K562 (cell line): ENCODE measurements around the gene A1CF. TPM values are rescaled to one million over a fixed set of nuclear protein-coding genes. Genes with fewer than 3 reads are reported as not detected.

Experiments used
- ATAC-seq: fragments of 200-7000 bp; cut with Tn5 transposase; 3 replicates; pipeline ENCODE4 v1.9.1; 2020; ENCODE audit warnings: moderate library complexity
- BruUV-seq: library from RNA; stranded (reverse); fragments of 400-500 nt; replicated peaks from 2 replicates; lab custom pipeline; 2021; lab: Mats Ljungman, UMichigan
- CTCF ChIA-PET: fragments of 300-600 bp; formaldehyde crosslinking; extraction: SDS; loops from one replicate; lab custom pipeline; 2021; ENCODE audit warnings: low intra/inter-chr PET ratio; lab: Yijun Ruan, JAX
- POLR2A ChIA-PET: fragments of 300-600, 350-650 bp; sonication (Branson Sonifier 250); formaldehyde crosslinking; extraction: SDS; loops from one replicate; lab custom pipeline; 2021; ENCODE audit warnings: antibody characterized with exemption, inconsistent platforms; lab: Yijun Ruan, JAX
- DNase-seq, 4 experiments: peaks; one replicate each; pipeline versions ENCODE4 v3.0.0 to v3.0.0-alpha.2; 2011 to 2018; ENCODE audit warnings: low spot score in 3 of 4, mixed read lengths in 3 of 4; ENCODE audit errors: extremely low read depth in 1 of 4
- FAIRE-seq: peaks from 2 replicates; lab custom pipeline; 2011; peaks lifted over from hg19 to GRCh38; lab: Jason Lieb, UNC
- H2AFZ ChIP-seq: 2 replicates; pipeline ENCODE4 v1.6.0; 2011; ENCODE audit warnings: low read depth, low read length, control low read depth, inconsistent platforms
- H3K27ac ChIP-seq: fragments of 200-600 bp; 3 replicates; pipeline ENCODE4 v1.8.0; 2011; ENCODE audit warnings: low read depth, mild to moderate bottlenecking, control low read depth, inconsistent platforms, low read length, moderate library complexity, mixed read lengths; ENCODE audit errors: extremely low read depth
- H3K27me3 ChIP-seq, 2 experiments: fragments of 300-600 bp in 1 of 2; 2 replicates in 1 of 2; 3 replicates in 1 of 2; pipeline versions ENCODE4 v1.6.0 to v1.8.0; 2011; ENCODE audit warnings: inconsistent platforms in 2 of 2, low read length in 2 of 2, mild to moderate bottlenecking in 1 of 2, mixed read lengths in 1 of 2, moderate library complexity in 1 of 2; ENCODE audit not compliant: control insufficient read depth in 2 of 2, insufficient read depth in 2 of 2
- H3K36me3 ChIP-seq: fragments of 300-600 bp; 3 replicates; pipeline ENCODE4 v1.8.0; 2011; ENCODE audit warnings: mild to moderate bottlenecking, low read length, inconsistent platforms; ENCODE audit not compliant: control insufficient read depth, insufficient read depth
- H3K4me1 ChIP-seq, 2 experiments: fragments of 200-600 bp in 1 of 2; replicated peaks in 1 of 2; 2 replicates in 1 of 2; 3 replicates in 1 of 2; pipeline versions ENCODE4 v1.5.1 to v1.8.0; 2011; ENCODE audit warnings: inconsistent platforms in 2 of 2, low read length in 2 of 2, mild to moderate bottlenecking in 1 of 2, mixed read lengths in 1 of 2, moderate library complexity in 1 of 2; ENCODE audit not compliant: control insufficient read depth in 2 of 2, insufficient read depth in 2 of 2
- H3K4me2 ChIP-seq: 2 replicates; pipeline ENCODE4 v1.6.1; 2011; ENCODE audit warnings: low read length, control low read depth, inconsistent platforms, mixed read lengths; ENCODE audit not compliant: insufficient read depth
- H3K4me3 ChIP-seq: fragments of 200-600 bp; sonication (generic), shearing (Covaris generic); 2 replicates; pipeline ENCODE4 v1.5.1; 2016; ENCODE audit warnings: control low read depth, inconsistent platforms
- H3K79me2 ChIP-seq: fragments of 200-600 bp; 3 replicates; pipeline ENCODE4 v1.8.0; 2011; ENCODE audit warnings: low read length, inconsistent platforms; ENCODE audit not compliant: control insufficient read depth, insufficient read depth
- H3K9ac ChIP-seq, 2 experiments: 2 replicates each; pipeline versions ENCODE4 v1.6.0 to v1.6.1; 2011; ENCODE audit warnings: low read depth in 2 of 2, low read length in 2 of 2, control low read depth in 1 of 2, inconsistent platforms in 1 of 2, mild to moderate bottlenecking in 1 of 2, mixed read lengths in 1 of 2; ENCODE audit not compliant: insufficient read depth in 1 of 2
- H3K9me1 ChIP-seq: one replicate; pipeline ENCODE4 v1.6.0; 2011; ENCODE audit warnings: inconsistent platforms, mild to moderate bottlenecking, low read length, moderate library complexity; ENCODE audit not compliant: control insufficient read depth, insufficient read depth
- H3K9me3 ChIP-seq: replicated peaks from 2 replicates; pipeline ENCODE4 v1.5.1; 2011; ENCODE audit warnings: low read depth, low read length, inconsistent platforms; ENCODE audit not compliant: control insufficient read depth, insufficient read depth
- H4K20me1 ChIP-seq: replicated peaks from 2 replicates; pipeline ENCODE4 v1.6.1; 2011; ENCODE audit warnings: low read length, inconsistent platforms, mixed read lengths; ENCODE audit not compliant: control insufficient read depth, insufficient read depth
- CBX8 ChIP-seq: fragments of 200-600 bp; sonication (generic); IDR thresholded peaks from 2 replicates; pipeline ENCODE4 v1.6.1; 2012; ENCODE audit warnings: borderline replicate concordance, mixed run types, low read depth, mild to moderate bottlenecking, moderate library complexity, mixed read lengths, low read length, control low read depth, inconsistent platforms; ENCODE audit not compliant: poor library complexity, severe bottlenecking; ENCODE audit errors: extremely low read depth
- CHD1 ChIP-seq: fragments of 200-600 bp; sonication (generic); IDR thresholded peaks from one replicate; pipeline ENCODE4 v1.6.1; 2012; ENCODE audit warnings: mild to moderate bottlenecking, moderate library complexity, low read length, inconsistent platforms
- FOXA3 ChIP-seq, 2 experiments: fragments of 450-650 bp in 1 of 2; sonication (generic) in 1 of 2; formaldehyde crosslinking; IDR thresholded peaks in 1 of 2; conservative IDR thresholded peaks in 1 of 2; 2 replicates each; pipeline versions ENCODE4 v1.4.0 to v1.8.0; 2020 to 2022; ENCODE audit warnings: mild to moderate bottlenecking in 2 of 2, missing genetic modification reagents in 1 of 2
- NFYB ChIP-seq: IDR thresholded peaks from 2 replicates; pipeline ENCODE4 v1.6.1; 2011; ENCODE audit warnings: mild to moderate bottlenecking, moderate library complexity; ENCODE audit not compliant: insufficient read length; ENCODE audit errors: extremely low read depth
- TBP ChIP-seq: optimal IDR thresholded peaks from 2 replicates; pipeline ENCODE3; 2011; ENCODE audit warnings: low read depth, low read length, improper control_type of control experiment
- ZNF124 ChIP-seq: sonication (generic); formaldehyde crosslinking; IDR thresholded peaks from 2 replicates; pipeline ENCODE4 v1.8.1; 2022; ENCODE audit warnings: missing genetic modification reagents
- ZNF140 ChIP-seq: fragments of 250-450 bp; sonication (Bioruptor Pico); IDR thresholded peaks from 2 replicates; pipeline ENCODE4 v1.8.0; 2021; ENCODE audit warnings: moderate library complexity, mild to moderate bottlenecking, inconsistent platforms
- WGBS: fragments of 100-300 bp; shearing (Covaris generic); methylation state at CpG from one replicate; pipeline ENCODE4 v1.1.6; 2016; ENCODE audit warnings: low coverage, mixed read lengths; ENCODE audit not compliant: insufficient coverage; ENCODE audit errors: missing lambda C conversion rate; 5-methylcytosine and 5-hydroxymethylcytosine counted together
- in situ Hi-C: fragments of 300-500 bp; cut with MboI; formaldehyde crosslinking; loops from 4 replicates; pipeline ENCODE4 v1.15.0; 2018; ENCODE audit warnings: inconsistent platforms, mixed read lengths
- intact Hi-C: fragments of 100-400 bp; cut with micrococcal nuclease; formaldehyde crosslinking; loops from 2 replicates; pipeline ENCODE4 v1.14.2; 2022
- polyA plus RNA-seq, 8 experiments: library from polyadenylated mRNA; depleted of rRNA in 4 of 8; stranded (reverse) in 5 of 8; unstranded in 3 of 8; fragments of >200 nt; fragmentation: Nextera tagmentation in 2 of 8; fragmentation: Illumina TruSeq in 1 of 8; extraction: Ambion mirVana in 2 of 8; extraction: Trizol in 1 of 8; gene quantifications; 2 replicates each; pipeline versions ENCODE4 v1.2.1 to v1.2.3, GENCODE V29; 2011 to 2014; ENCODE audit warnings: inconsistent platforms in 1 of 8, missing spikeins in 1 of 8
- total RNA-seq, 7 experiments: library from RNA; depleted of rRNA in 6 of 7; stranded (reverse); fragments of >200 nt in 6 of 7; fragmentation: Illumina TruSeq in 2 of 7; extraction: Trizol in 2 of 7; gene quantifications; 2 replicates each; pipeline versions ENCODE4 v1.2.1 to v1.2.3, GENCODE V29; 2011 to 2021; ENCODE audit warnings: low replicate concordance in 1 of 7
- TF ChIP-seq, protein P1 (sequence below): sonication (generic); formaldehyde crosslinking; IDR thresholded peaks from 2 replicates; pipeline ENCODE4 v1.8.1; 2023; ENCODE audit warnings: mild to moderate bottlenecking, missing genetic modification reagents
- TF ChIP-seq, protein P2 (sequence below): fragments of 250-450 bp; sonication (Bioruptor Pico); IDR thresholded peaks from 2 replicates; pipeline ENCODE4 v1.8.0; 2022; ENCODE audit warnings: inconsistent platforms

Gene A1CF
- total and polyA plus RNA-seq, 9 of the 15 experiments (the other 6 are each of a cell fraction or from before 2014, with no cell fraction given), result 0.11 TPM; not detected in 8

DNA sequence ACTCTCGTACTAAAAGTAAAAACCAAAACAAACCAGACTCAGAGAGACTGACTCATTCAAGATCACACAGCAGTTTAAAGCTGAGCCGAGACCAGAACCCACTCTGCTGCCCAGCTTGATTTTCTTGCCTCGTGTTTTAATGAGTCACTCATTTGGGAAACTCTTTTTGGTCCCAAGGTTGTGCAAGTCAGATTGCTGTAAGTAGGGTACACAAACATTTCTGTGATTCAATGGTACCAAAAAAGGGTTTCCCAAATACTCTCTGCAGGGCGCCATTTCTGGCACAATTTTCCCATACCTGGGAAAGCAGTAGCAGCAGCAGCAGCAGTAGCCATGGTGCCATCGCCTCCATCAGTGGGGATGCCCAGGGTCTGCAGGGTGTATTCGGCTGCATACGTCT lies 75.8 kb downstream of the A1CF start:
- POLR2A ChIA-PET, result no interaction called here
- FAIRE-seq (no peak), ATAC-seq (no peak), DNase-seq (no peak)
- no peaks in the 10 kb centered on the region; a peak in 1 of 5 replicates for H3K27me3 ChIP-seq
- no peak for TF ChIP-seq ZNF140 (CRISPR knock-in tag)
- H3K36me3 ChIP-seq, result no peaks in the 10 kb centered on the region
- H3K27ac ChIP-seq, result no peak overlapping the region
- CTCF ChIA-PET, result no interaction called here
- under 1% methylated on average over 7 of the region's 7 CpGs for WGBS
- H2AFZ ChIP-seq, result no peak overlapping the region
- H3K4me2 ChIP-seq, result no peak overlapping the region
- no peak overlapping the region for H3K4me3 ChIP-seq
- no peaks in the 10 kb centered on the region for H4K20me1 ChIP-seq
- intact Hi-C loops (no loop called here), in situ Hi-C loops (no loop called here)
- no TSS peak for BruUV-seq
- H3K9me1 ChIP-seq, result no peaks in the 10 kb centered on the region
- H3K9ac ChIP-seq, result no peak overlapping the region
- H3K4me1 ChIP-seq, result no peaks in the 10 kb centered on the region
- H3K79me2 ChIP-seq, result no peaks in the 10 kb centered on the region
- H3K9me3 ChIP-seq, result no peaks in the 10 kb centered on the region

DNA sequence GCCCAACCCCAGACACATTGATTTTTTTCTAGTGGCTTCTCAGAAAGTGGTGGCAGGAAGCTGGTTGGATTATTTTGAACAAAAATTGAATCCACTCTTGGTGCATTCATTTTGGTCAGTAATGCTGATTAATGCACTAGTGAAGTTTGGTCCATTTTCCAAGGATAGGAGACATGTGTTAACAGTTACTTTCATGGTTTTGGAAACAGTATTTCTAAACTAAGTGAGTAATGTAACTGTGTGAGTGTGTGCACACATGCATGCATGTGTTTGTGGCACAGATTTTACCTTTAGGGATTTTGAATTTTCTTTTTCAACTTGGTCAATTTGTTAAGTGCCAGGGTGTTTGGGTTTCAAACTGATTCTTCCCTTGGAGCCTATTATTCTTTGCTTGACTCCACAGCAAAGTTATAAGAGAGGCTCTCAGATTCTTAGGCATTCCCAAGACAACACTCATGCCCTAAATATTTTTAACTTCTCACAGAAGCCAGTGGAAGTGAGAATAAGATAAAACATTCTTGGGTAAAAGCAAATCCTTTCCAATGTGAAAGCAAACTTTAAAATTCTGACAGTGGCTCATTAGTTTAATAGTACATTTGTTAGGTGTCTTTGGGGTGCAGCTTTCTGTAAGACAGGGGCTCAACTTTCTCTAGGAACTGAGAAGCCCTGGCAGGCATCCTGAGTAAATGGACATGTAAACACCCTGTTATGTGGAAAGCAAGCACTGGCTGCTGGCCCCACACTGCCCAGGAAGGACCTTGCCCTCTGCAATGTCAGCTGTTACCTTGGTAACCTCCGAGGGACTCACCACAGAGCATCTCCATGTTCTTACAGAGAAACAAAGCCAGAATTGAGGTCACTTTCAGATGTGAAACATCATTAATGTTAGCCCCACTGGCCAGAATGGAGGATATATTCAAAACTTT lies 77.3 kb downstream of the A1CF start:
- POLR2A ChIA-PET, result no interaction called here
- Histone ChIP-seq H3K4me2 (no peak overlapping the region), H3K9ac (no peak overlapping the region), H3K4me1 (no peaks in the 10 kb centered on the region), H3K27me3 (no peaks in the 10 kb centered on the region; a peak in 1 of 5 replicates), H3K4me3 (no peak overlapping the region), H2AFZ (no peak overlapping the region), H3K9me1 (no peaks in the 10 kb centered on the region), H3K9me3 (no peaks in the 10 kb centered on the region), H4K20me1 (no peaks in the 10 kb centered on the region), H3K79me2 (no peaks in the 10 kb centered on the region), H3K36me3 (no peaks in the 10 kb centered on the region), H3K27ac (no peak overlapping the region)
- FAIRE-seq, result no peak
- in situ Hi-C loops, result no loop called here
- no peak for ATAC-seq
- no peak for DNase-seq
- CTCF ChIA-PET, result no interaction called here
- BruUV-seq, result no TSS peak
- intact Hi-C loops, result no loop called here
- WGBS, result 0% methylated on average over 1 of the region's 1 CpG
- TF ChIP-seq ZNF124 (CRISPR knock-in tag), result no peak
- TF ChIP-seq CHD1, result no peak
- no peak for TF ChIP-seq CBX8
- TF ChIP-seq, protein P1, sequence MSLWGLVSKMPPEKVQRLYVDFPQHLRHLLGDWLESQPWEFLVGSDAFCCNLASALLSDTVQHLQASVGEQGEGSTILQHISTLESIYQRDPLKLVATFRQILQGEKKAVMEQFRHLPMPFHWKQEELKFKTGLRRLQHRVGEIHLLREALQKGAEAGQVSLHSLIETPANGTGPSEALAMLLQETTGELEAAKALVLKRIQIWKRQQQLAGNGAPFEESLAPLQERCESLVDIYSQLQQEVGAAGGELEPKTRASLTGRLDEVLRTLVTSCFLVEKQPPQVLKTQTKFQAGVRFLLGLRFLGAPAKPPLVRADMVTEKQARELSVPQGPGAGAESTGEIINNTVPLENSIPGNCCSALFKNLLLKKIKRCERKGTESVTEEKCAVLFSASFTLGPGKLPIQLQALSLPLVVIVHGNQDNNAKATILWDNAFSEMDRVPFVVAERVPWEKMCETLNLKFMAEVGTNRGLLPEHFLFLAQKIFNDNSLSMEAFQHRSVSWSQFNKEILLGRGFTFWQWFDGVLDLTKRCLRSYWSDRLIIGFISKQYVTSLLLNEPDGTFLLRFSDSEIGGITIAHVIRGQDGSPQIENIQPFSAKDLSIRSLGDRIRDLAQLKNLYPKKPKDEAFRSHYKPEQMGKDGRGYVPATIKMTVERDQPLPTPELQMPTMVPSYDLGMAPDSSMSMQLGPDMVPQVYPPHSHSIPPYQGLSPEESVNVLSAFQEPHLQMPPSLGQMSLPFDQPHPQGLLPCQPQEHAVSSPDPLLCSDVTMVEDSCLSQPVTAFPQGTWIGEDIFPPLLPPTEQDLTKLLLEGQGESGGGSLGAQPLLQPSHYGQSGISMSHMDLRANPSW (CRISPR knock-in tag), result no peak
- TF ChIP-seq FOXA3 (CRISPR knock-in tag; conservative IDR thresholded peaks at IDR 0.05 in 1 of 2, IDR thresholded peaks at IDR 0.05 in 1 of 2), result no peak
- no peak for TF ChIP-seq NFYB
- TF ChIP-seq, protein P2, sequence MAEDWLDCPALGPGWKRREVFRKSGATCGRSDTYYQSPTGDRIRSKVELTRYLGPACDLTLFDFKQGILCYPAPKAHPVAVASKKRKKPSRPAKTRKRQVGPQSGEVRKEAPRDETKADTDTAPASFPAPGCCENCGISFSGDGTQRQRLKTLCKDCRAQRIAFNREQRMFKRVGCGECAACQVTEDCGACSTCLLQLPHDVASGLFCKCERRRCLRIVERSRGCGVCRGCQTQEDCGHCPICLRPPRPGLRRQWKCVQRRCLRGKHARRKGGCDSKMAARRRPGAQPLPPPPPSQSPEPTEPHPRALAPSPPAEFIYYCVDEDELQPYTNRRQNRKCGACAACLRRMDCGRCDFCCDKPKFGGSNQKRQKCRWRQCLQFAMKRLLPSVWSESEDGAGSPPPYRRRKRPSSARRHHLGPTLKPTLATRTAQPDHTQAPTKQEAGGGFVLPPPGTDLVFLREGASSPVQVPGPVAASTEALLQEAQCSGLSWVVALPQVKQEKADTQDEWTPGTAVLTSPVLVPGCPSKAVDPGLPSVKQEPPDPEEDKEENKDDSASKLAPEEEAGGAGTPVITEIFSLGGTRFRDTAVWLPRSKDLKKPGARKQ, result no peak
- no peak for TF ChIP-seq TBP
